SU-DHL-6 (cell line): ENCODE measurements around the gene SKIC8.

Source experiments
- H2AFZ ChIP-seq: fragments of 200-600 bp; sonication (generic); 2 replicates; pipeline ENCODE4 v1.6.1; 2014; ENCODE audit warnings: low read depth, mild to moderate bottlenecking, moderate library complexity, mixed read lengths, antibody characterized with exemption, low read length; ENCODE audit not compliant: severe bottlenecking
- H3F3A ChIP-seq: fragments of 200-600 bp; shearing (Covaris generic); 2 replicates; pipeline ENCODE4 v1.6.0; 2016; ENCODE audit warnings: antibody characterized with exemption, mild to moderate bottlenecking; ENCODE audit not compliant: insufficient read depth
- H3K27ac ChIP-seq: fragments of 200-600 bp; sonication (generic); 2 replicates; pipeline ENCODE4 v1.5.1; 2016; ENCODE audit warnings: low read depth, mild to moderate bottlenecking, low read length, moderate library complexity, mixed read lengths
- H3K27me3 ChIP-seq: fragments of 200-600 bp; sonication (generic), shearing (Covaris generic); 2 replicates; pipeline ENCODE4 v1.6.0; 2014; ENCODE audit warnings: mild to moderate bottlenecking, low read length
- H3K36me3 ChIP-seq: fragments of 200-600 bp; sonication (generic); 2 replicates; pipeline ENCODE4 v1.6.1; 2014; ENCODE audit warnings: mild to moderate bottlenecking, low read length, mixed read lengths
- H3K4me2 ChIP-seq: fragments of 300-600, 200-600 bp; shearing (Covaris generic), sonication (generic); 2 replicates; pipeline ENCODE4 v1.6.0; 2014; ENCODE audit warnings: low read length, low read depth, mild to moderate bottlenecking; ENCODE audit not compliant: poor library complexity, severe bottlenecking
- H3K4me3 ChIP-seq: fragments of 200-600 bp; sonication (generic); 2 replicates; pipeline ENCODE4 v1.5.1; 2014; ENCODE audit warnings: antibody characterized with exemption, low read length, mild to moderate bottlenecking, mixed read lengths; ENCODE audit not compliant: insufficient read depth, poor library complexity, severe bottlenecking
- H3K79me2 ChIP-seq: fragments of 200-600 bp; sonication (generic); 2 replicates; pipeline ENCODE4 v1.6.1; 2014; ENCODE audit warnings: mild to moderate bottlenecking, low read length, moderate library complexity; ENCODE audit not compliant: insufficient read depth
- H3K9ac ChIP-seq: fragments of 200-600 bp; sonication (generic); 2 replicates; pipeline ENCODE4 v1.7.0; 2014; ENCODE audit warnings: mild to moderate bottlenecking, low read length
- H3K9me2 ChIP-seq: fragments of 200-600 bp; sonication (generic); replicated peaks from 2 replicates; pipeline ENCODE4 v1.6.1; 2014; ENCODE audit warnings: low read length; ENCODE audit not compliant: insufficient read depth
- H3K9me3 ChIP-seq: fragments of 200-600 bp; sonication (generic); 2 replicates; pipeline ENCODE4 v1.6.1; 2014; ENCODE audit warnings: low read length, mixed read lengths; ENCODE audit not compliant: insufficient read depth
- H4K20me1 ChIP-seq: fragments of 200-600 bp; sonication (generic); 2 replicates; pipeline ENCODE4 v1.6.1; 2014; ENCODE audit warnings: low read depth, mild to moderate bottlenecking, antibody characterized with exemption, low read length, moderate library complexity, mixed read lengths
- EZH2phosphoT487 ChIP-seq: fragments of 200-600 bp; sonication (generic), shearing (Covaris generic); conservative IDR thresholded peaks from 2 replicates; pipeline ENCODE4 v1.6.1; 2018; ENCODE audit warnings: mild to moderate bottlenecking, antibody characterized with exemption, low read length, moderate library complexity, mixed read lengths
- TF ChIP-seq, protein P1 (sequence below): fragments of 200-600 bp; sonication (generic); IDR thresholded peaks from one replicate; pipeline ENCODE4 v1.5.1; 2017; ENCODE audit warnings: antibody characterized with exemption, mild to moderate bottlenecking, low read length, moderate library complexity; ENCODE audit not compliant: insufficient read depth, poor library complexity, severe bottlenecking

Gene SKIC8

DNA sequence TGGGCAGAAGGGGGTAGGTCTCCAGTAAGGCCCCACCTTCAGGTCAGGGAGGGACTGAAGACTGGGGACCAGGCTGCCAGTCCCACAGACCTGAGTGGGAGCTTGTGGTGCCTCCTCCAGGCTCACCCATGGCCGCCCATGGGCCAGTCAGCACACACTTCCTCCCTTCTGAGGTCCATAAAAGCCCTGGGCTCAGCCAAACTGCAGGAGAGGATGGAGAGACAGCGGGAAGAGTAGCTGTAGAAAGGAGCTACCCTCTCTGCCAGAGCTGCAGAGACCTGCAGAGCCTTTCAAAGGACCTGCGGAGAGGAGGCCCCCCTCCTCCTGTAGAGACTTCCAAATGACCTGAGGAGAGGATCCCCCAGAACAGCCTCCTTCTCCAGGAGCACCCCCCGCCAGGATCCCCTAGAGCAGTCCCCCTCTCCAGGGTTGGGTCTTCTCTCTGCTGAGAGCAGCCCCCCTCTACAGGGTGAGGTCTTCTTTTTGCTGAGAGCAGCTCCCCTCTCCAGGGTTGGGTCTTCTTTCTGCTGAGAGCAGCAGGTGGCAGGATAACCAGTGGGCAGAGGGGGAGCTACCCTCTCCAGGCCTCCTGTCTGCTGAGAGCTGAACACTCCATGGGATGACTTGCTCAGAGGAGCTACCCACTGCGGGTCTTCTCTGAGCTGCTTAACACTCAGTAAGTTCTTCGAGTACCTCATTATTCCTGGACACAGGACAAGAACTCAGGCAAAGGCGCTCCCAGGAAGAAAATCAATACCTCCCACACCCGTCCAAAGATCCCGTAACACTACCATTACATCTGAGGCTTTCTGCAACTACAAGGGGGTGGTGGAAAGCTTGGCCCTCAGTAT lies 5.0 kb upstream of the SKIC8 start:
- Histone ChIP-seq H3K27me3 (no peaks in the 10 kb centered on the region), H3K27ac (no peak overlapping the region), H3K4me2 (no peak overlapping the region), H3K9me3 (no peaks in the 10 kb centered on the region), H4K20me1 (no peaks in the 10 kb centered on the region), H3K36me3 (no peaks in the 10 kb centered on the region), H3K79me2 (no peaks in the 10 kb centered on the region), H3F3A (no peaks in the 10 kb centered on the region), H2AFZ (no peak overlapping the region), H3K4me3 (no peak overlapping the region), H3K9me2 (no peaks in the 10 kb centered on the region), H3K9ac (no peak overlapping the region)
- TF ChIP-seq, protein P1, sequence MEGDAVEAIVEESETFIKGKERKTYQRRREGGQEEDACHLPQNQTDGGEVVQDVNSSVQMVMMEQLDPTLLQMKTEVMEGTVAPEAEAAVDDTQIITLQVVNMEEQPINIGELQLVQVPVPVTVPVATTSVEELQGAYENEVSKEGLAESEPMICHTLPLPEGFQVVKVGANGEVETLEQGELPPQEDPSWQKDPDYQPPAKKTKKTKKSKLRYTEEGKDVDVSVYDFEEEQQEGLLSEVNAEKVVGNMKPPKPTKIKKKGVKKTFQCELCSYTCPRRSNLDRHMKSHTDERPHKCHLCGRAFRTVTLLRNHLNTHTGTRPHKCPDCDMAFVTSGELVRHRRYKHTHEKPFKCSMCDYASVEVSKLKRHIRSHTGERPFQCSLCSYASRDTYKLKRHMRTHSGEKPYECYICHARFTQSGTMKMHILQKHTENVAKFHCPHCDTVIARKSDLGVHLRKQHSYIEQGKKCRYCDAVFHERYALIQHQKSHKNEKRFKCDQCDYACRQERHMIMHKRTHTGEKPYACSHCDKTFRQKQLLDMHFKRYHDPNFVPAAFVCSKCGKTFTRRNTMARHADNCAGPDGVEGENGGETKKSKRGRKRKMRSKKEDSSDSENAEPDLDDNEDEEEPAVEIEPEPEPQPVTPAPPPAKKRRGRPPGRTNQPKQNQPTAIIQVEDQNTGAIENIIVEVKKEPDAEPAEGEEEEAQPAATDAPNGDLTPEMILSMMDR = no peak
- TF ChIP-seq EZH2phosphoT487 = no peak

DNA sequence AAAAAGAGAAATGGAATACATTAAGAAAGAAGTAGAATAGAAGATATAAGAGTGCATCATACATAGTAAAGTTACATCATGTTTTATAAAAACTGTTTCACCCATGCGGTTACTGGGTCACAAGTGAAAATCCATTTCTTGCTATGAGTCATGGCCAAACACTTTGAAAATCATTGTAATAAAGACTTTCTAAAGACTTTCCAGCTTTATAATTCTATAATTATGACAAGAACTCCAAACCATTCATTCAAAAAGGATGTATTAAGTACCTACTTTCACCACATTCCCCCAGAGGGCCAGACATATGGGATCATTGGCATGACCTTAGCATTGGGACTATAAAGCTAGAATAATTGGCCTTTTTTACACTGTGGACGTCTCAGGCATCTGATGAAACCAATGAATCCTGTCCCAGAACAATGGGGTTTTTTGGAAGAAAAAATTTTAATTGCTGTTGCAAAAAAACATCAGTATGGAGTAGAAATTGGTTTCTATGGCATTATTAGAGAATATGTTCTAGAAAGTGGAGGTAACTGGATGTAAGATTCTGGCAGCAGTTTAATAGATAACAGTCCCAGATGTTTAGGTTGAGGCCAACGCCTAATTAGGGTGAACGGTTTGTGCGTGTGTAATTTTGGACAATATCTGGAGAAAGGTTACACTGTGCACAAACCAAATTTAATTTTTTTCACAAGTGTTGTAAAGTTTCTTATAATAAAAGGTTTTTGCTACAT lies 3.3 kb upstream of the SKIC8 start:
- Histone ChIP-seq H3K9me2 (no peaks in the 10 kb centered on the region), H3F3A (no peaks in the 10 kb centered on the region), H3K9ac (no peak overlapping the region), H2AFZ (no peak overlapping the region), H3K4me3 (no peak overlapping the region), H3K27ac (no peak overlapping the region), H3K4me2 (no peak overlapping the region), H3K79me2 (peaks cover 16% of the 10 kb centered on the region), H3K27me3 (no peaks in the 10 kb centered on the region), H3K36me3 (no peaks in the 10 kb centered on the region), H4K20me1 (no peaks in the 10 kb centered on the region), H3K9me3 (no peaks in the 10 kb centered on the region)
- TF ChIP-seq, protein P1 = no peak
- TF ChIP-seq EZH2phosphoT487 = no peak

DNA sequence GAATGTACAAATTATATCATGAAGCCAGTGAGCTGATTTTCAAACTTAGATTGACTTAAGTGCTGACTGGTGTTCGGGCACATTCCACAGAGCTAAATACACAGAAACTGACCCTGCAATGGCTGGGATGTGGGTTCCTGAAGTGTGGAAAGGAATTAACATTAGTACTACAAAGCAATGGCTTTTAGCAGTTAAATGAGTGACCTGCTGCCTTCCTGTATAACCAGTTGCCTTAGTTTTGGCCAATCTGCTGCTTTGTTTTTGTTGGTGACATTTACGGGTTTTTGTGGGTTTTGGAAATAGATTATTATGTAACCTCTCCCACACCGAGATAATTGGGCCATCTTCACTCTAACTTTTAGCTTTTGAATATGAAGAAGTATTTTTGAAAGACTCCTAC lies 2.4 kb upstream of the SKIC8 start:
- no peaks in the 10 kb centered on the region for H3K27me3 ChIP-seq
- no peaks in the 10 kb centered on the region for H3F3A ChIP-seq
- H3K4me2 ChIP-seq = no peak overlapping the region
- H3K9me2 ChIP-seq = no peaks in the 10 kb centered on the region
- no peaks in the 10 kb centered on the region for H4K20me1 ChIP-seq
- no peaks in the 10 kb centered on the region for H3K9me3 ChIP-seq
- H3K9ac ChIP-seq = no peak overlapping the region
- no peak overlapping the region for H3K4me3 ChIP-seq
- no peaks in the 10 kb centered on the region for H3K36me3 ChIP-seq
- H3K27ac ChIP-seq = no peak overlapping the region
- no peak for TF ChIP-seq EZH2phosphoT487
- TF ChIP-seq, protein P1 = no peak
- H2AFZ ChIP-seq = no peak overlapping the region
- H3K79me2 ChIP-seq = peaks cover 22% of the 10 kb centered on the region
